HCT116 (cell line): ENCODE results near the gene DUOXA1. TPM values are rescaled to one million over a fixed set of nuclear protein-coding genes. Genes with fewer than 3 reads are reported as not detected.

Source experiments
- ATAC-seq: fragments of 200-7000 bp; cut with Tn5 transposase; 2 replicates; pipeline ENCODE4 v1.9.1; 2020; ENCODE audit warnings: mild to moderate bottlenecking, moderate library complexity
- BruUV-seq: library from RNA; stranded (reverse); fragments of 400-500 nt; replicated peaks from 2 replicates; lab custom pipeline; 2021; lab: Mats Ljungman, UMichigan
- CTCF ChIA-PET: fragments of 300-600 bp; sonication (Branson Sonifier 250); formaldehyde crosslinking; loops from one replicate; lab custom pipeline; 2021; ENCODE audit warnings: antibody characterized with exemption; lab: Charles Lee
- POLR2A ChIA-PET: fragments of 300-600, 350-600 bp; sonication (Branson Sonifier 250); formaldehyde crosslinking; loops from one replicate; lab custom pipeline; 2021; ENCODE audit warnings: antibody characterized with exemption; lab: Charles Lee
- RAD21 ChIA-PET, 2 experiments: fragments of 300-600 bp; sonication (Branson Sonifier 250); formaldehyde crosslinking; loops; one replicate each; lab custom pipeline; 2023; ENCODE audit warnings: low total read pairs in 2 of 2; ENCODE audit not compliant: uncharacterized antibody in 2 of 2, unreplicated experiment in 2 of 2, low non-redundant PET in 1 of 2; lab: Charles Lee
- DNase-seq: peaks from one replicate; pipeline ENCODE4 v3.0.0-alpha.2; 2010; ENCODE audit warnings: low read depth, low spot score
- H2AFZ ChIP-seq: fragments of 200-600 bp; shearing (Covaris generic), sonication (generic); 2 replicates; pipeline ENCODE4 v1.6.1; 2017; ENCODE audit warnings: low read depth, mixed run types, mixed read lengths, antibody characterized with exemption, low read length; ENCODE audit not compliant: poor library complexity, severe bottlenecking
- H3K27ac ChIP-seq: 2 replicates; pipeline ENCODE4 v1.5.1; 2012; ENCODE audit warnings: low read depth, low read length
- H3K27me3 ChIP-seq: fragments of 200-600 bp; sonication (generic); 2 replicates; pipeline ENCODE4 v1.6.1; 2016; ENCODE audit warnings: mixed run types, low read length, mixed read lengths; ENCODE audit not compliant: insufficient read depth
- H3K36me3 ChIP-seq, 2 experiments: fragments of 200-500 bp in 1 of 2; fragments of 200-600 bp in 1 of 2; sonication (Bioruptor generic) in 1 of 2; sonication (generic) in 1 of 2; 2 replicates each; pipeline versions ENCODE4 v1.5.1 to v1.6.1; 2014 to 2016; ENCODE audit warnings: low read length in 2 of 2, inconsistent platforms in 1 of 2, mixed read lengths in 1 of 2, mixed run types in 1 of 2; ENCODE audit not compliant: insufficient read depth in 2 of 2, control insufficient read depth in 1 of 2
- H3K4me1 ChIP-seq, 2 experiments: fragments of 200-600 bp in 1 of 2; sonication (generic) in 1 of 2; 2 replicates each; pipeline versions ENCODE4 v1.5.1 to v1.6.1; 2012 to 2017; ENCODE audit warnings: low read length in 2 of 2, inconsistent platforms in 1 of 2, mild to moderate bottlenecking in 1 of 2, mixed read lengths in 1 of 2, mixed run types in 1 of 2, moderate library complexity in 1 of 2; ENCODE audit not compliant: insufficient read depth in 2 of 2, control insufficient read depth in 1 of 2
- H3K4me2 ChIP-seq: fragments of 200-600 bp; sonication (generic); 2 replicates; pipeline ENCODE4 v1.6.1; 2017; ENCODE audit warnings: mixed run types, low read length, mixed read lengths
- H3K4me3 ChIP-seq, 2 experiments: fragments of 200-600 bp in 1 of 2; sonication (generic) in 1 of 2; replicated peaks in 1 of 2; 2 replicates each; pipeline ENCODE4 v1.5.1; 2011 to 2016; ENCODE audit warnings: low read length in 2 of 2, control low read depth in 1 of 2, low read depth in 1 of 2, mild to moderate bottlenecking in 1 of 2, mixed read lengths in 1 of 2, mixed run types in 1 of 2
- H3K79me2 ChIP-seq: fragments of 200-600 bp; sonication (generic); 2 replicates; pipeline ENCODE4 v1.6.1; 2017; ENCODE audit warnings: mild to moderate bottlenecking, mixed run types, low read length, moderate library complexity, mixed read lengths; ENCODE audit not compliant: insufficient read depth
- H3K9ac ChIP-seq: fragments of 200-600 bp; sonication (generic); 2 replicates; pipeline ENCODE4 v1.6.1; 2016; ENCODE audit warnings: low read length, mixed read lengths
- H3K9me2 ChIP-seq: fragments of 200-600 bp; sonication (generic), shearing (Covaris generic); 2 replicates; pipeline ENCODE4 v1.6.1; 2017; ENCODE audit warnings: mixed run types, mild to moderate bottlenecking, moderate library complexity; ENCODE audit not compliant: insufficient read depth
- H3K9me3 ChIP-seq, 2 experiments: fragments of 200-500 bp in 1 of 2; fragments of 200-600 bp in 1 of 2; sonication (Bioruptor generic) in 1 of 2; sonication (generic) in 1 of 2; 2 replicates each; pipeline ENCODE4 v1.6.1; 2014 to 2017; ENCODE audit warnings: low read length in 2 of 2, mixed read lengths in 2 of 2, inconsistent platforms in 1 of 2, low read depth in 1 of 2, mild to moderate bottlenecking in 1 of 2, mixed run types in 1 of 2, moderate library complexity in 1 of 2; ENCODE audit not compliant: control insufficient read depth in 1 of 2, insufficient read depth in 1 of 2
- H4K20me1 ChIP-seq: fragments of 200-600 bp; sonication (generic), shearing (Covaris generic); 2 replicates; pipeline ENCODE4 v1.6.1; 2017; ENCODE audit warnings: mixed run types, mild to moderate bottlenecking, moderate library complexity; ENCODE audit not compliant: insufficient read depth
- EGR1 ChIP-seq: IDR thresholded peaks from 2 replicates; pipeline ENCODE4 v1.6.1; 2012; ENCODE audit warnings: low read depth
- EZH2 ChIP-seq: fragments of 200-600 bp; sonication (generic); IDR thresholded peaks from 2 replicates; pipeline ENCODE4 v1.6.1; 2017; ENCODE audit warnings: antibody characterized with exemption, mixed run types
- JUND ChIP-seq: IDR thresholded peaks from 2 replicates; pipeline ENCODE4 v1.6.1; 2012
- POLR2A ChIP-seq: IDR thresholded peaks from 2 replicates; pipeline ENCODE4 v1.7.0; 2011; ENCODE audit warnings: borderline replicate concordance; ENCODE audit not compliant: insufficient read depth, insufficient read length; ENCODE audit errors: extremely low read depth
- RAD21 ChIP-seq: IDR thresholded peaks from 2 replicates; pipeline ENCODE4 v1.6.1; 2012; ENCODE audit warnings: low read depth, mild to moderate bottlenecking
- SIN3A ChIP-seq: IDR thresholded peaks from 2 replicates; pipeline ENCODE4 v1.6.1; 2012; ENCODE audit warnings: low read depth
- SP1 ChIP-seq: IDR thresholded peaks from 2 replicates; pipeline ENCODE4 v1.6.1; 2012; ENCODE audit warnings: low read depth
- SRF ChIP-seq: IDR thresholded peaks from 2 replicates; pipeline ENCODE4 v1.6.1; 2012; ENCODE audit warnings: low read depth
- TCF7L2 ChIP-seq: IDR thresholded peaks from 2 replicates; pipeline ENCODE4 v1.7.0; 2011; ENCODE audit warnings: borderline replicate concordance, inconsistent platforms; ENCODE audit not compliant: insufficient read depth, insufficient read length; ENCODE audit errors: extremely low read depth
- YY1 ChIP-seq: IDR thresholded peaks from 2 replicates; pipeline ENCODE4 v1.6.1; 2011; ENCODE audit warnings: low read length, low read depth, moderate library complexity, mild to moderate bottlenecking; ENCODE audit not compliant: insufficient replicate concordance; ENCODE audit errors: extremely low read depth
- intact Hi-C: fragments of 100-400 bp; cut with micrococcal nuclease; formaldehyde crosslinking; loops from 2 replicates; pipeline ENCODE4 v1.10.0; 2022
- total RNA-seq: library from RNA; stranded (reverse); gene quantifications from one replicate; pipeline ENCODE4 v1.2.1, GENCODE V29; 2021; ENCODE audit not compliant: unreplicated experiment
- TF ChIP-seq, protein P1 (sequence below): IDR thresholded peaks from 2 replicates; pipeline ENCODE4 v1.6.1; 2012; ENCODE audit warnings: low read depth
- TF ChIP-seq, protein P2 (sequence below): IDR thresholded peaks from 2 replicates; pipeline ENCODE4 v1.6.1; 2012
- TF ChIP-seq, protein P3 (sequence below): IDR thresholded peaks from 2 replicates; pipeline ENCODE4 v1.6.1; 2012

DUOXA1 gene
- total RNA-seq, 1 experiment from 2014 or later = 2.3 TPM

DNA sequence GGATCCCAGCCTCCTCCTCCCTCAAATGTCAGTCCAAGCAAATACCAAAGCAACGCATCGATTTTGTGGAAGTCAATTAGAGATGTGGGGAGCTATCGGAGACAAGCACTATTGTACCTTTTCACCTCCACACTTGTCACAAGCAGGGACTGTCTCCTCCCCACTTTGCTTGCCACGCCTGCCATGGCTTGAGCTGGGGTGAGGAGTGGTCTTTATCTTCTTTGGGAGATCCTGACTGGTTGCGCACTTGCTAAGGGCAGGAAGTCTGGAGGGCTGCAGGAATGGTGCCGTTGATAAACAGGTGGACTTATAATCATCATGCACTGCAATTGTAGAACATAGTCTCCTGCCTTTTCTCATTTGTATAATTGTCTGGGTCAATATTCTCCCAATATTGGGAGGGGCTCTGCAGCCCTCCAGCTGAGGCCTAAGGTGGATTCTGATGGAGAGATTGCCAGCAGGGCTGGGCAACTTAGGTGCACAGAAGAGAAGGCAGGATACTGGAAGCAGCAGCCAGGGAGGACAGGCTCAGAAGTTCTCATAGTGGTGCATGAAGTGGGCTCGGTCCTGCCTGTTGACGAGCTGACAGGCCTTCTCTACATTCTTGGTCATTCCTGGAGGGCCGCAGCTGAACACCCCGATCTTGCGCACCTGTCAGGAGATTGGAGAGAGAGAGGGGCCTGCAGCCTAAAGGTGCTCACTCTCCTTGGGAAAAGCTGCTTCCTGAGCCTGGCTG, 35.9 kb downstream of the DUOXA1 start:
- Histone ChIP-seq H3K4me2 (no peak overlapping the region), H3K27me3 (peaks cover 14% of the 10 kb centered on the region; the same call in 1 of the 2 replicates), H3K4me3 (no peak overlapping the region), H4K20me1 (no peaks in the 10 kb centered on the region), H3K36me3 (no peaks in the 10 kb centered on the region), H3K4me1 (peaks cover 0 to 3% of the 10 kb centered on the region in 2 experiments; a peak in 1 of 4 replicates), H3K9me3 (no peaks in the 10 kb centered on the region), H3K9me2 (no peaks in the 10 kb centered on the region), H3K27ac (no peak overlapping the region), H3K79me2 (no peaks in the 10 kb centered on the region)
- ATAC-seq (no peak), DNase-seq (no peak)
- BruUV-seq = no TSS peak
- POLR2A ChIA-PET = no interaction called here
- TF ChIP-seq SIN3A (no peak), SP1 (no peak), YY1 (no peak), EGR1 (no peak), EZH2 (no peak), JUND (no peak), RAD21 (no peak), SRF (no peak), TCF7L2 (no peak), POLR2A (no peak)
- TF ChIP-seq, protein P1, sequence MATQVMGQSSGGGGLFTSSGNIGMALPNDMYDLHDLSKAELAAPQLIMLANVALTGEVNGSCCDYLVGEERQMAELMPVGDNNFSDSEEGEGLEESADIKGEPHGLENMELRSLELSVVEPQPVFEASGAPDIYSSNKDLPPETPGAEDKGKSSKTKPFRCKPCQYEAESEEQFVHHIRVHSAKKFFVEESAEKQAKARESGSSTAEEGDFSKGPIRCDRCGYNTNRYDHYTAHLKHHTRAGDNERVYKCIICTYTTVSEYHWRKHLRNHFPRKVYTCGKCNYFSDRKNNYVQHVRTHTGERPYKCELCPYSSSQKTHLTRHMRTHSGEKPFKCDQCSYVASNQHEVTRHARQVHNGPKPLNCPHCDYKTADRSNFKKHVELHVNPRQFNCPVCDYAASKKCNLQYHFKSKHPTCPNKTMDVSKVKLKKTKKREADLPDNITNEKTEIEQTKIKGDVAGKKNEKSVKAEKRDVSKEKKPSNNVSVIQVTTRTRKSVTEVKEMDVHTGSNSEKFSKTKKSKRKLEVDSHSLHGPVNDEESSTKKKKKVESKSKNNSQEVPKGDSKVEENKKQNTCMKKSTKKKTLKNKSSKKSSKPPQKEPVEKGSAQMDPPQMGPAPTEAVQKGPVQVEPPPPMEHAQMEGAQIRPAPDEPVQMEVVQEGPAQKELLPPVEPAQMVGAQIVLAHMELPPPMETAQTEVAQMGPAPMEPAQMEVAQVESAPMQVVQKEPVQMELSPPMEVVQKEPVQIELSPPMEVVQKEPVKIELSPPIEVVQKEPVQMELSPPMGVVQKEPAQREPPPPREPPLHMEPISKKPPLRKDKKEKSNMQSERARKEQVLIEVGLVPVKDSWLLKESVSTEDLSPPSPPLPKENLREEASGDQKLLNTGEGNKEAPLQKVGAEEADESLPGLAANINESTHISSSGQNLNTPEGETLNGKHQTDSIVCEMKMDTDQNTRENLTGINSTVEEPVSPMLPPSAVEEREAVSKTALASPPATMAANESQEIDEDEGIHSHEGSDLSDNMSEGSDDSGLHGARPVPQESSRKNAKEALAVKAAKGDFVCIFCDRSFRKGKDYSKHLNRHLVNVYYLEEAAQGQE = no peak
- TF ChIP-seq, protein P2, sequence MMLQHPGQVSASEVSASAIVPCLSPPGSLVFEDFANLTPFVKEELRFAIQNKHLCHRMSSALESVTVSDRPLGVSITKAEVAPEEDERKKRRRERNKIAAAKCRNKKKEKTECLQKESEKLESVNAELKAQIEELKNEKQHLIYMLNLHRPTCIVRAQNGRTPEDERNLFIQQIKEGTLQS = no peak
- TF ChIP-seq, protein P3, sequence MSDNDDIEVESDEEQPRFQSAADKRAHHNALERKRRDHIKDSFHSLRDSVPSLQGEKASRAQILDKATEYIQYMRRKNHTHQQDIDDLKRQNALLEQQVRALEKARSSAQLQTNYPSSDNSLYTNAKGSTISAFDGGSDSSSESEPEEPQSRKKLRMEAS = no peak
- TF ChIP-seq, all 23 proteins: peak for 0
- CTCF ChIA-PET = no interaction called here
- no peak overlapping the region for H2AFZ ChIP-seq
- RAD21 ChIA-PET = no interaction called here
- intact Hi-C loops = no loop called here
- no peak overlapping the region for H3K9ac ChIP-seq
